Tibial nerve (tissue), 3 donors: Measurements from ENCODE around the gene C14orf93.

Experiments
- CTCF ChIP-seq, 5 experiments: fragments of 200-600 bp in 3 of 5; fragments of 450-650 bp in 2 of 5; sonication (generic) in 3 of 5; IDR thresholded peaks; one replicate each; pipeline ENCODE4 v1.5.1; 2016 to 2019; ENCODE audit warnings: antibody characterized with exemption in 5 of 5, mild to moderate bottlenecking in 3 of 5, moderate library complexity in 2 of 5
- POLR2A ChIP-seq, 2 donors: fragments of 450-650 bp; IDR thresholded peaks; one replicate each; pipeline ENCODE4 v1.6.1; 2017; ENCODE audit warnings: antibody characterized with exemption in 2 of 2, mild to moderate bottlenecking in 2 of 2, moderate library complexity in 2 of 2

GRCh38 chr14:23054000-23054811, 44.3 kb upstream of the C14orf93 start:
- TF ChIP-seq CTCF (IDR thresholded peaks at IDR 0.05) (peak in 2 of 5 experiments; percentile 8 to 12), POLR2A (IDR thresholded peaks at IDR 0.05) (no peak)
